GM12878 (cell line): Measurements from ENCODE around the gene ZYG11B. TPM values are rescaled to one million over a fixed set of nuclear protein-coding genes. Genes with fewer than 3 reads are reported as not detected.

Source experiments
- ATAC-seq: fragments of 200-7000 bp; cut with Tn5 transposase; 3 replicates; pipeline ENCODE4 v1.9.1; 2020; ENCODE audit warnings: mild to moderate bottlenecking, moderate library complexity
- BruUV-seq: library from RNA; stranded (reverse); fragments of 400-500 nt; replicated peaks from 2 replicates; lab custom pipeline; 2021; lab: Mats Ljungman, UMichigan
- CTCF ChIA-PET: fragments of 300-600 bp; sonication (Branson Sonifier 250); formaldehyde crosslinking; extraction: SDS; loops from one replicate; lab custom pipeline; 2021; ENCODE audit warnings: inconsistent platforms; lab: Yijun Ruan, JAX
- POLR2A ChIA-PET: fragments of 350-600 bp; formaldehyde crosslinking; extraction: SDS; loops from one replicate; lab custom pipeline; 2021; ENCODE audit warnings: inconsistent platforms; lab: Charles Lee
- RAD21 ChIA-PET: fragments of 300-600 bp; sonication (Branson Sonifier 250); formaldehyde crosslinking; loops from one replicate; lab custom pipeline; 2023; ENCODE audit warnings: antibody characterized with exemption; ENCODE audit not compliant: unreplicated experiment; lab: Charles Lee
- SMC1A ChIA-PET: fragments of 300-600 bp; sonication (Branson Sonifier 250); formaldehyde crosslinking; loops from one replicate; lab custom pipeline; 2023; ENCODE audit not compliant: unreplicated experiment, uncharacterized antibody; lab: Charles Lee
- DNase-seq: peaks from one replicate; pipeline ENCODE4 v3.0.0-alpha.2; 2011; ENCODE audit warnings: low read depth, low spot score
- FAIRE-seq: peaks from 3 replicates; lab custom pipeline; 2011; peaks lifted over from hg19 to GRCh38; lab: Jason Lieb, UNC
- H2AFZ ChIP-seq: 2 replicates; pipeline ENCODE4 v1.6.0; 2011; ENCODE audit warnings: low read depth, low read length, control low read depth; ENCODE audit not compliant: control insufficient read depth
- H3K27ac ChIP-seq: 2 replicates; pipeline ENCODE4 v1.5.1; 2011; ENCODE audit warnings: control low read depth; ENCODE audit not compliant: control insufficient read depth, insufficient read depth
- H3K27me3 ChIP-seq, 2 experiments: replicated peaks in 1 of 2; 2 replicates each; pipeline versions ENCODE4 v1.6.0 to v1.6.1; 2011; ENCODE audit warnings: low read length in 1 of 2; ENCODE audit not compliant: control insufficient read depth in 2 of 2, insufficient read depth in 2 of 2
- H3K36me3 ChIP-seq, 2 experiments: 2 replicates each; pipeline ENCODE4 v1.5.1; 2011; ENCODE audit warnings: low read length in 1 of 2; ENCODE audit not compliant: control insufficient read depth in 2 of 2, insufficient read depth in 2 of 2
- H3K4me1 ChIP-seq: 2 replicates; pipeline ENCODE4 v1.6.1; 2011; ENCODE audit warnings: mild to moderate bottlenecking, low read length, moderate library complexity, mixed read lengths; ENCODE audit not compliant: control insufficient read depth, insufficient read depth
- H3K4me2 ChIP-seq: 2 replicates; pipeline ENCODE4 v1.6.0; 2011; ENCODE audit warnings: control low read depth; ENCODE audit not compliant: control insufficient read depth, insufficient read depth
- H3K4me3 ChIP-seq: fragments of 200-600 bp; sonication (generic); 2 replicates; pipeline ENCODE4 v1.5.1; 2016
- H3K79me2 ChIP-seq: 2 replicates; pipeline ENCODE4 v1.6.0; 2011; ENCODE audit warnings: low read length; ENCODE audit not compliant: control insufficient read depth, insufficient read depth
- H3K9ac ChIP-seq: 2 replicates; pipeline ENCODE4 v1.8.0; 2011; ENCODE audit warnings: low read length, control low read depth, mixed read lengths; ENCODE audit not compliant: control insufficient read depth, insufficient read depth
- H3K9me3 ChIP-seq: replicated peaks from 3 replicates; pipeline ENCODE4 v1.5.1; 2011; ENCODE audit warnings: mild to moderate bottlenecking, low read length; ENCODE audit not compliant: control insufficient read depth, insufficient read depth
- H4K20me1 ChIP-seq: 2 replicates; pipeline ENCODE4 v1.6.0; 2011; ENCODE audit not compliant: control insufficient read depth, insufficient read depth
- ETV6 ChIP-seq, 2 experiments: fragments of 450-650 bp in 1 of 2; IDR thresholded peaks in 1 of 2; conservative IDR thresholded peaks in 1 of 2; 2 replicates each; pipeline ENCODE4 v1.6.1; 2014; ENCODE audit warnings: antibody characterized with exemption in 1 of 2, borderline replicate concordance in 1 of 2, low read depth in 1 of 2, mild to moderate bottlenecking in 1 of 2, moderate library complexity in 1 of 2
- PKNOX1 ChIP-seq: fragments of 450-650 bp; IDR thresholded peaks from 2 replicates; pipeline ENCODE4 v1.6.1; 2016; ENCODE audit warnings: mild to moderate bottlenecking
- POU2F2 ChIP-seq: IDR thresholded peaks from 3 replicates; pipeline ENCODE4 v1.6.1; 2011; ENCODE audit warnings: low read depth, mild to moderate bottlenecking, low read length, borderline replicate concordance
- ZNF622 ChIP-seq: fragments of 450-650 bp; IDR thresholded peaks from 2 replicates; pipeline ENCODE4 v1.6.1; 2017; ENCODE audit warnings: mild to moderate bottlenecking, inconsistent platforms
- WGBS: methylation state at CpG from one replicate; pipeline ENCODE4 v1.1.6; 2016; ENCODE audit warnings: low lambda C conversion rate; ENCODE audit not compliant: insufficient replicate concordance, insufficient coverage; ENCODE audit errors: missing lambda C conversion rate; 5-methylcytosine and 5-hydroxymethylcytosine counted together
- in situ Hi-C: fragments of 300-500 bp; cut with MboI; formaldehyde crosslinking; loops from 9 replicates; pipeline ENCODE4 v1.14.3; 2018; ENCODE audit warnings: mixed read lengths
- intact Hi-C: fragments of 100-400 bp; cut with micrococcal nuclease; formaldehyde crosslinking; loops from one replicate; pipeline ENCODE4 v1.14.2; 2022; ENCODE audit not compliant: unreplicated experiment
- polyA plus RNA-seq, 11 experiments: library from polyadenylated mRNA; depleted of rRNA in 4 of 11; unstranded in 6 of 11; stranded (reverse) in 5 of 11; fragments of >200 nt; fragmentation: Nextera tagmentation in 4 of 11; fragmentation: Illumina TruSeq in 1 of 11; extraction: Ambion mirVana in 4 of 11; extraction: Trizol in 1 of 11; gene quantifications; 1 replicate in 1 of 11; 2 replicates in 10 of 11; pipeline versions ENCODE4 v1.2.1 to v1.2.3, GENCODE V29; 2011 to 2016; ENCODE audit warnings: inconsistent platforms in 2 of 11, missing spikeins in 2 of 11, low read depth in 1 of 11
- total RNA-seq, 4 experiments: library from RNA; depleted of rRNA in 3 of 4; stranded (reverse); fragments of >200 nt in 3 of 4; fragmentation: Illumina TruSeq in 1 of 4; extraction: Trizol in 1 of 4; gene quantifications; 2 replicates each; pipeline versions ENCODE4 v1.2.1 to v1.2.3, GENCODE V29; 2013 to 2021
- TF ChIP-seq, protein P1 (sequence below): fragments of 450-650 bp; IDR thresholded peaks from 2 replicates; pipeline ENCODE4 v1.6.1; 2018; ENCODE audit warnings: borderline replicate concordance, mild to moderate bottlenecking; ENCODE audit not compliant: partially characterized antibody

ZYG11B gene
- total and polyA plus RNA-seq, 10 of the 15 experiments (the other 5 are each of a cell fraction or from before 2014, with no cell fraction given) = 1.8 to 8.5 (median 5.3) TPM

- intact Hi-C loops = no loop called here
- Histone ChIP-seq H3K4me2 (no peak overlapping the region), H3K4me1 (peaks cover 2% of the 10 kb centered on the region; the same call in 1 of the 2 replicates), H3K4me3 (no peak overlapping the region), H3K27me3 (no peaks in the 10 kb centered on the region), H3K9ac (no peak overlapping the region), H2AFZ (no peak overlapping the region)
- DNase-seq (no peak), ATAC-seq (no peak), FAIRE-seq (no peak)
- POLR2A ChIA-PET = no interaction called here
- RAD21 ChIA-PET = interaction anchor here (0.6 kb wide), 1 partner anchor 52 kb away, joined by 3 read pairs; no protein-coding TSS in a partner anchor
- TF ChIP-seq ETV6 (conservative IDR thresholded peaks at IDR 0.05 in 1 of 2, IDR thresholded peaks at IDR 0.05 in 1 of 2; ENCODE audit: borderline replicate concordance in 1 of 2, low read depth in 1 of 2) (no peak), POU2F2 (no peak), PKNOX1 (no peak), ZNF622 (no peak)
- TF ChIP-seq, protein P1, sequence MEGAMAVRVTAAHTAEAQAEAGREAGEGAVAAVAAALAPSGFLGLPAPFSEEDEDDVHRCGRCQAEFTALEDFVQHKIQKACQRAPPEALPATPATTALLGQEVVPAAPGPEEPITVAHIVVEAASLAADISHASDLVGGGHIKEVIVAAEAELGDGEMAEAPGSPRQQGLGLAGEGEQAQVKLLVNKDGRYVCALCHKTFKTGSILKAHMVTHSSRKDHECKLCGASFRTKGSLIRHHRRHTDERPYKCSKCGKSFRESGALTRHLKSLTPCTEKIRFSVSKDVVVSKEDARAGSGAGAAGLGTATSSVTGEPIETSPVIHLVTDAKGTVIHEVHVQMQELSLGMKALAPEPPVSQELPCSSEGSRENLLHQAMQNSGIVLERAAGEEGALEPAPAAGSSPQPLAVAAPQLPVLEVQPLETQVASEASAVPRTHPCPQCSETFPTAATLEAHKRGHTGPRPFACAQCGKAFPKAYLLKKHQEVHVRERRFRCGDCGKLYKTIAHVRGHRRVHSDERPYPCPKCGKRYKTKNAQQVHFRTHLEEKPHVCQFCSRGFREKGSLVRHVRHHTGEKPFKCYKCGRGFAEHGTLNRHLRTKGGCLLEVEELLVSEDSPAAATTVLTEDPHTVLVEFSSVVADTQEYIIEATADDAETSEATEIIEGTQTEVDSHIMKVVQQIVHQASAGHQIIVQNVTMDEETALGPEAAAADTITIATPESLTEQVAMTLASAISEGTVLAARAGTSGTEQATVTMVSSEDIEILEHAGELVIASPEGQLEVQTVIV = no peak
- TF ChIP-seq, all 136 proteins: peak for 0
- CTCF ChIA-PET = interaction anchor here (1.2 kb wide), 1 partner anchor 10 kb away, joined by 4 read pairs; no protein-coding TSS in a partner anchor
- Histone ChIP-seq H3K27ac (no peak overlapping the region), H3K79me2 (no peaks in the 10 kb centered on the region; the same call in 1 of the 2 replicates), H3K36me3 (no peaks in the 10 kb centered on the region; a peak in 2 of 4 replicates), H4K20me1 (no peaks in the 10 kb centered on the region), H3K9me3 (no peaks in the 10 kb centered on the region)
- in situ Hi-C loops = no loop called here
- SMC1A ChIA-PET = interaction anchor here (0.7 to 2.1 kb wide), 4 partner anchors 9 to 34 kb away, joined by 3 to 6 read pairs (median 6); partner anchors contain the start of gene ZYG11A
- WGBS = 98% methylated on average over 4 of the region's 4 CpGs
- TSS peak; percentile 46 for BruUV-seq
Observed at GRCh38 chr1:52857443-52857842, 131.2 kb downstream of the ZYG11B start.
